Left renal pelvis (tissue), 4 donors: ENCODE data around the gene ING1. TPM values are rescaled to one million over a fixed set of nuclear protein-coding genes. Genes with fewer than 3 reads are reported as not detected.
"Not testable (repeated sequence)": the region's sequence is repeated elsewhere in the genome, so short reads cannot be mapped to it uniquely, and the experiment has no call there.

Experiments
- DNase-seq, 4 donors: peaks; one replicate each; pipeline ENCODE4 v3.0.0-alpha.2; 2013; ENCODE audit warnings: low read depth in 4 of 4, low spot score in 3 of 4
- polyA plus RNA-seq, 4 donors: library from polyadenylated mRNA; unstranded; fragments of 120-200 nt; gene quantifications; one replicate each; pipeline ENCODE4 v1.2.1, GENCODE V29; 2013; ENCODE audit not compliant: insufficient read length in 4 of 4

ING1 gene
- polyA plus RNA-seq, 4 donors, result 21.2 to 43.1 (median 28.1) TPM

DNA sequence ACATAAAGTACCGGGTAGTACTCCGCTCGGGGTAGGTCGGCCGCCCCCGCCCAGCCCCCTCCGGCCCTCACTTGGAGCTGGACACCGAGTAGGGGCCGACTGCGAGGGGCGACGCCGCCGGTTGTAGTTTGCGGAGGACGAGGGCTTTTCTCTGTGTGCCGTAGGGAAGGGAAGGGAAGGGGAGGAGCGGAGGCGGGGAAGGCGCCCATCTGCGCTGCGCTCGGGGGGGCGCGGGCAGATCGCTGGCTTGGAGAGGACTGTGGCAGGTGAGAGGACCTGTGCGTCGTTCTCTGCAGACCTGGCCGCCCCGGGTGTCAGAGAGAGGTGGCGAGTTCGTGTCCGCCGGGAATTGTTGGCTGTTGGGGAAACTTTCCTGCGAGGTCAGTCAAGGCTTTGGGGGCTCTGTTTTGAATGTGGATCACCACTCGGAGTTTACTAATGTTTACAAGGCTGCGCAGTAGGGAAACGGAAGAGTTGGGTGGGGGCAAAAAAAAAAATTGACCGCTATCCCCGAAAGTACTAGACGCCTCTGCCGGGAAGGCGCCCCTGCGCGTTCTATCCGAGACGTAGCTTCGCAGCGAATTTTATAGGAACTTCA, 1.4 kb downstream of the ING1 start:
- DNase-seq, result peak in 1 of 4 donors; percentile 36

DNA sequence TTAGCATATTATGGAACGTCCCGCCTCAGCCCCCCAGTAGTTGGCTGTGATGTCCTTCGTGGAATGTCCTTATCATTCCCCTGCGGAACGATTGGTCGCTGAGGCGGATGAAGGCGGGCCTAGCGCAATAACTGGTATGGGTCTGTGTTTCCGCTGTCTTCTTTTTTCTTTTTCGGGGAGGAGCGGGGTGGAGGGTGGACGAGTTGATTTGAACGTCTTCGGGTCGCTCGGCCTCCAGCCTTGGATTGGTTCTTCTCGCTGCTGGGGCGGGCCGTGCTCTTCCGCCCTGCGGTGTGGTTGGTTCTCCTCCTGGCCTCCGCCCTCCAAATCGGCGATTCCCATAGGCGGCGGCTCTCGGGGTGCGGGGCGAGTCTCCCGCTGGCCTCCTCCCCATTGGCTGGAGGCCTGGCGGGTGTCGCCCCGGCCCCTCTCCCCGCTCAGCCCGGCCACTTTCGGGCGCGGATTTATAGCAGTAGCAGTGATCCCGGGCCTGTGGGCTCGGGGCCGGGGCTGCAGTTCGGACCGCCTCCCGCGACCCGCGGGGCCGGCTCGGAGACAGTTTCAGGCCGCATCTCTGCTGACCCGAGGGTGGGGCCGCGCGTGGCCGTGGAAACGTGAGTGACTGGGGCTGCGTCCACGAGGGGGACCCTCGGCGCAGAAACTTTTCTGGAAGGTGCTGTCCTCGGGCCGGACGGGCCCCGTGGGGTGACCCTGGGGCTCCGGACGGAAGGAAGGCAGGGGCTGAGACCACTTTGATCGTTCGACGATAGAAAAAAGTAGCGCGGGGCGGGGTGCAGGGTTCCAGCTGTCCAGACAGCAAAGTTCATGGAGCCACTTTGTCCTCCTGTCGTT, 2.1 kb downstream of the ING1 start:
- peak; percentile 97 to 99 (median 98) for DNase-seq

- no peak for DNase-seq
Observed at GRCh38 chr13:110716247-110716515, 2.7 kb downstream of the ING1 start.

GRCh38 chr13:110719036-110719710, 5.7 kb downstream of the ING1 start:
- no peak for DNase-seq

- no peak for DNase-seq
Observed at GRCh38 chr13:110722971-110723370, 9.5 kb downstream of the ING1 start.

DNA sequence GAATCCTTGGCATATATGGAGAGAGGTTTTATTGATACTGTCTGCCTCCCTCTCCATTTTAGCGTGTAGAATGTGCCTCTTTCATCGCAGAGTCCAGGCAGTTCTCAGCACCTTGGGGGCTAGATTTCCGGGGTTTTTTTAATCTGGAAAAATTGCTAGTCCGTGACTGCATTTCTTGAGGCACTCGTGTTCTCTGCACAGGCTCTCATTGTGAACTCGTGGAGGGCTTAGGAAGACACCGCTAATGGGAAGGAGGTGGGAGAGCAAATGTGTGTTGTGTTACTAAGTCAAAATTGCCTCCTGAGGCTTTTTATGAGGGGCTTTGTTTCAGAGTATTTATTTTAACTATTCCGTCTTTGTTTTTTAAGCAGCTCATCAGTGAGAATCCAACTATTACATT, 10.1 kb downstream of the ING1 start:
- no peak for DNase-seq

- DNase-seq, result not testable (repeated sequence)
Observed at GRCh38 chr13:110726153-110726552, 12.7 kb downstream of the ING1 start.

DNA sequence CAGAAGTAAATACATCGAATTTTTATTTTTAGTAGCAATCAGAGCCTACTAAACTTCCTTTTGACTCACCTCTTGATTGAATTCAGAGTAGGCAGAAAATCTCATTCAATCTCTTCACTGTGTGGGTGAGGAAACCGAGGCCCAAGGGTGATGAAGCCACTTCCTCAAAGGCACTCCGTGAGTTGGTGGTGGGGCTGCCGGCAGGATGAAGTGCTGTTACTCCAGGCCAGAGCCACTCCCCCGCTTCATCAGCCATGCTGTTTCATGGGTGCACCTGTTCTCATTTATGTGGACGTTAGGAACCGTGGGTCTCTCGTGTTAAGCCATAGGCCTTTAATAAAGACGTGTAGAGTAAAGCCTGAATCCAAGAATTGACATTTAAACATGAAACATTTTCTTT, 13.2 kb downstream of the ING1 start:
- DNase-seq, result no peak

DNA sequence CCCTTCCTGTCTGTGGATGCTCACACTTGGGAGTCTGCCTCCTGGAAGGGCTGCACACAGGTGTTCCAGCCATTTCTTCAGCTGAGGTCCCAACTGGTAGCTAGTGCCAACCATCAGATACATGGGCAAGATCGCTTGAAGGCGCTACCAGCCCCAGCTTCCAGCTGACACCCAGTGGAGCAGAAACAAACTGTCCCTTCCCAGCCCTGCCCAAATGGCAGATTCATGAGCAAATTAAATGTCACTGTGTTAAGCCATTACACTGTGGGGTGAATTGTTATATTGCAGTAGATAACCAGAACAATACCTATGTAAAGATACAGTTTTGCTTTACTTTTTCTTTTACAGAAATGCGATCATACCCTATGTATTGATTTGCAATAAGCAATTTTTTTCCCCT, 17.6 kb downstream of the ING1 start:
- no peak for DNase-seq

DNA sequence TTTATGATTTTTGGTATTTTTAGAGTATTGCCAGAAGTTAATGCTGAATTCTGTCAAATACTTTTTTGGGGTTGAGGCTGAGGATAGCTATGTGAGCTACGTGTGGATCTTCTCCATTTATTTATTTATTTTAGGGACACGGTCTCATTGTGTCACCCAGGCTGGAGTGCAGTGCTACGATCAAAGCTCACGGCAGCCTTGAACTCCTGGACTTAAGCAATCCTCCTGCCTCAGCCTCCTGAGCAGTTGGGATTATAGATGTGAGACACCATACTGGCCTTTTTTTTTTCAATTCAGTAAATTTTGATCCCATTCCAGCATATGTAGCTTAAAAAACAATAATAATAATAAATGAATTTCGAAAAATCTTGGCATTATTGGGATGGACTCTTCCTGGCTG, 21.1 kb downstream of the ING1 start:
- no peak for DNase-seq

GRCh38 chr13:110737555-110737954, 24.1 kb downstream of the ING1 start:
- no peak for DNase-seq

DNA sequence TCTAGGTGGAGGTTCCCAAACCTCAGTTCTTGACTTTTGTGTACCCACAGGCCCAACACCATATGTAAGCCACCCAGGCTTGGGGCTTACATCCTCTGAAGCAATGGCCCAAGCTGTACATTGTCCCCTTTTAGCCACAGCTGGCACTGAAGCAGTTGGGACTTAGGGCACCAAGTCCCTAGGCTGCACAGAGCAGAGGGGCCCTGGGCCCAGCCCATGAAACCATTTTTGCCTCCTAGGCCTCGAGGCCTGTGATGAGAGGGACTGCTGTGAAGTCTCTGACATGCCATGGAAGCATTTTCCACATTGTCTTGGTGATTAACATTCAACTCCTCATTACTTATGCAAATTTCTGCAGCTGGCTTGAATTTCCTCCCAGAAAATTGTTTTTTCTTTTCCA, 30.2 kb downstream of the ING1 start:
- DNase-seq, result no peak

DNA sequence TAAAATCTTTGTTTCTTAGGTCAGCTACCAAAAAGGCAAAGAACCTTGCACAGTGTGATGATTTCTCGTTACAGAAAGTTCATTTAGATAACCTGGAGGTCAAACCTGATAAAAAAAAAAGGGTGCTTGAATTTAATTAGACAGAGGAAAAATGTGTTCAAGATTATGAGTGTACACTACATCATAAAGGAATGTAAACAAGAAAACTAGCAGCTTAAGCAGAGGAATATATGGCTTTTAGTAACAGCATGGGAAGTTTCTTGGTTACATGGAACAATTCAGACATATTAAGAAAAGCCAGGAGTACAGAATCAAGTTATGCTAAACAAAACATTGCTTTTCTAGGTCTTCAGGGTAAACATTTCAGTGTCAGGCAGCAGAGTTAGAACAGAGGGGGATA, 32.9 kb downstream of the ING1 start:
- DNase-seq, result peak in 1 of 4 donors; percentile 12

DNA sequence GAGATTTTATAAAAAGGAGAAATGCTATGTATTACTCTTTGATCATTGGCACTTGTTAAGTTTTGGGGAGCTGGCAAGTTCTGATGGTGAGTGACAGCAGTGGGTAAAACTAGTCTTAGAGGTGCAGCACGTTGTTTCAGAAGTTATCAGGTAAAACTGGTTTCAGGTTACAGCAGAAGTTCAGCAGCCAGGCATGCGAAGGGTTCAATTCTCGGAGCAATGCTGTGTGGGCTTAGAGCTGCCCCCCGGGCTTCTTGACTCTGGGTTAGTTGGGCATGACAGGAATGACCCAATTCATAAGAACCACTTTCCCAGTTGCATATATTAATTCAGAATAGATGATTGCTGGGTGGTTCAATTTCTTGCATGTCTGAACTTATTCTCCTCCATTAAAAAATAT, 34.8 kb downstream of the ING1 start:
- no peak for DNase-seq

GRCh38 chr13:110756219-110756631, 42.7 kb downstream of the ING1 start:
- no peak for DNase-seq

- no peak for DNase-seq
Observed at GRCh38 chr13:110757296-110757695, 43.8 kb downstream of the ING1 start.

DNA sequence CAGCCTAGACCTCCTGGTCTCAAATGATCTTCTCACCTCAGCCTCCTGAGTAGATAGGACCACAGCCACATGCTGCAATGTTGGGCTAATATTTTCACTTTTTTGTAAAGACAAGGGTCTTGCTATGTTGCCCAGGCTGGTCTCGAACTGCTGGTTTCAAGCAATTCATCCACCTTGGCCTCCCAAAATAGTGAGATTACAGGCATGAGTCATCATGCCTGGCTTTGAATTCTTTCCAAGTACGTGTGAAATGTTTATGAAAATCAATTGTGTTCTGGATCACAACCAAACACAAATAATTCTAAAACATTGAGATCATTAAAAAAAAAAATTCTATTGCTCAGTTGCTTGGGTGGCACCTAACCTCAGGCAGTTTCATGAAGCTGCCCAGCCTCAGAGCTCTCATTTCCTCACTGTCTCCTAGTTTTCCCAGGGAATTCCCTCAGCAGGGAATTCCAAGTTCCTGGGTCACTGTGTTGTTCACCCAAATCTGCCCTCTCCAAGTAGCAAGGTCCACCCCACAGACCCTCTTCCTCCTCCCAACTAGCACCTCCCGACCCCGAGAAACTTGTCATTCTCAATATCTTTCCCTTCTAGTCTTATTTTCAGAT, 44.8 kb downstream of the ING1 start:
- no peak for DNase-seq

GRCh38 chr13:110759710-110760109, 46.2 kb downstream of the ING1 start:
- DNase-seq, result no peak

DNA sequence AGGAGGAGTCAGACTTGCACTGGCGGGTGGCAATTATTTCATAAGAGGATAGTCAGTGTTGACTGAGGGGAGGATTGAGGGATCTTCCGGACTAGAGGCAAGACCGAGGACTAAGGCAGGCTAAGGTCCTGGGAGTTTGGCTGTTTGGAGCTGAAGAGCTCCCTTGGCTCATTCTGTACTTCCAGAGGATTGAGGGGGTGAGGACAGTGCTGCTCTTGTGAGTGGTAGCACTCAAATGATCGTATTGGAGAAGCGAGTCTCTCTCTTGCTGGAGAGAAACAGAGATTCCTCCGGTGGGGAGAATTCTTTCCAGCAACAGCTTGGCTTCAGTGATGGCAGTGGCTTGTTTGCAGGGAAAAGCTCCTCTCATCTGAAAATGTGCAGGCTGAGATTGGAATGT, 47.1 kb downstream of the ING1 start:
- no peak for DNase-seq

DNA sequence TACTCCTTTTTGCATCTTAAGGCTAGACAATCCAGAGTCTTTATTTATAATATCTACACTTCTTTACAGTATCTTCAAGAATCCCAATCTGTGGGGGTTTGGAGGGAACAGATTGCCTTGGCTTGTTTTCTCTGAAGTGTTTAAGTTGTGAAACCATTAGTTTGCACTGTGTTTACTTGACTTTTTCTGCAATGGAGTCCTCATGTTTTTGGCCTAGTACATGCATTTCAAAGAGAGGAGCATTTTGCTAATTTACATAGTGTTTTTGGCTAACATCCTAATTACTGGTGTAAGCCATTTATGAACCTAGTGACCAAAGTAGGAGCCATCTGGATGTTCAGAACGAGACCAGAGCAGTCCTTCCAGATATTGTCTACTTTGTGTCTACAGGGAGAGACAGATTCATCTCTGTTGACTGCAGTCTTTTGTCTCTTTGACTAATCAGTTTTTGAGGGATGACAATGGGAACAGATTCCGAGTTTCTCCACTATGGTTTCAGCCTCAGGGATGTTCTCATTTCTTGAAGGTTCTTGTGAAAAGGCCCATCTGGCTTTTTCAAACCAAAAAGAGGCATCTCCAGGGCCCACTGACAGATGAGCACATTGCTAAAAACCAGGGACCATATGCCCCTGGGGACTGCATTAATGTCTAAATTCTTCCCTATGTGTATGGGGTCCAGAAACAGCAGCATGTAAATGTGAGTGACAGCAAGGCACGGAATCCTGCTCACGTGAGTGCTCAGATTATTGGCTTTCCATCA, 53.4 kb downstream of the ING1 start:
- DNase-seq, result no peak

GRCh38 chr13:110767476-110767875, 54.0 kb downstream of the ING1 start:
- DNase-seq, result no peak
